ENCODE measurements around the gene TMEM42. TPM values are rescaled to one million over a fixed set of nuclear protein-coding genes. Genes with fewer than 3 reads are reported as not detected.

The TMEM42 gene
- total RNA-seq, 4 donors from 2014 or later = 20.7 to 40.4 (median 32.6) TPM

GRCh38 chr3:44831232-44831631 is 30.5 kb upstream of the TMEM42 start:
- DNase-seq (ENCODE audit: low spot score in 2 of 2) = no peak
- Histone ChIP-seq H3K36me3 (no peaks in the 10 kb centered on the region), H3K9me3 (no peaks in the 10 kb centered on the region), H3K27ac (no peak overlapping the region), H3K4me1 (no peaks in the 10 kb centered on the region), H3K27me3 (no peaks in the 10 kb centered on the region), H3K4me3 (no peak overlapping the region)
- 92 to 96% methylated on average over 5 of the region's 5 CpGs for WGBS, 2 donors
- no peak for TF ChIP-seq CTCF (IDR thresholded peaks at IDR 0.05)
- TF ChIP-seq POLR2A (IDR thresholded peaks at IDR 0.05) = no peak

GRCh38 chr3:44832032-44832431 is 29.7 kb upstream of the TMEM42 start:
- H3K27ac ChIP-seq = no peak overlapping the region
- 85 to 86% methylated on average over 1 of the region's 1 CpG for WGBS, 2 donors

GRCh38 chr3:44832965-44833364 is 28.7 kb upstream of the TMEM42 start:
- 96% methylated on average over 2 of the region's 2 CpGs for WGBS, 2 donors
- H3K36me3 ChIP-seq = no peaks in the 10 kb centered on the region
- TF ChIP-seq POLR2A (IDR thresholded peaks at IDR 0.05) (no peak), CTCF (IDR thresholded peaks at IDR 0.05) (no peak), EP300 (IDR thresholded peaks at IDR 0.05) (no peak)
- no peaks in the 10 kb centered on the region for H3K4me1 ChIP-seq
- H3K9me3 ChIP-seq = peaks cover 0 to 9% (median 3%) of the 10 kb centered on the region in 4 donors
- DNase-seq (ENCODE audit: low spot score in 2 of 2) = no peak
- no peaks in the 10 kb centered on the region for H3K27me3 ChIP-seq
- H3K27ac ChIP-seq = no peak overlapping the region
- no peak overlapping the region for H3K4me3 ChIP-seq

More at GRCh38 chr3:44832032-44832431, 29.7 kb upstream of the TMEM42 start:
- no peaks in the 10 kb centered on the region for H3K36me3 ChIP-seq
- no peaks in the 10 kb centered on the region for H3K27me3 ChIP-seq
- H3K4me3 ChIP-seq = no peak overlapping the region
- H3K9me3 ChIP-seq = peaks cover 0 to 7% (median 2%) of the 10 kb centered on the region in 4 donors
- no peak for DNase-seq (ENCODE audit: low spot score in 2 of 2)
- H3K4me1 ChIP-seq = no peaks in the 10 kb centered on the region
- TF ChIP-seq EP300 (IDR thresholded peaks at IDR 0.05) = no peak
- TF ChIP-seq POLR2A (IDR thresholded peaks at IDR 0.05) = no peak
- TF ChIP-seq CTCF (IDR thresholded peaks at IDR 0.05) = no peak

DNA sequence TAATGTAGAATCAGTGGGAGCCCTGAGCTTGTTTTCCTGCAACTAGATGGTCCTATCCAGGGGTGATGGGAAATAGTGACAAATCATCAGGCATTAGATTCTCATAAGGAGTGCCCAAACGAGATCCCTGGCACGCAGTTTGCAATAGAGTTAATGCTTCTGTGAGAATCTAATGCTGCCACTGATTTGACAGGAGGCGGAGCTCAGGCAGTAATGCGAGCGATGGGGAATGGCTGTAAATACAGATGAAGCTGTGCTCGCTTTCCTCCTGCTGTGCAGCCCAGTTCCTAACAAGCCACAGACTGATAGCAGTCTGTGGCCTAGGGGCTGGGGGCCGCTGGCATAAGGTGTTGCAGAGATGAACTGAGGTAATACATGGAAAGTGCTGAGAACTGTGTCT is 28.3 kb upstream of the TMEM42 start:
- no peaks in the 10 kb centered on the region for H3K4me1 ChIP-seq

GRCh38 chr3:44835684-44836083 is 26.0 kb upstream of the TMEM42 start:
- Histone ChIP-seq H3K4me3 (no peak overlapping the region), H3K9me3 (peaks cover 0 to 9% (median 3%) of the 10 kb centered on the region in 4 donors), H3K4me1 (no peaks in the 10 kb centered on the region), H3K27ac (no peak overlapping the region), H3K27me3 (no peaks in the 10 kb centered on the region), H3K36me3 (peaks cover 0 to 11% (median 0%) of the 10 kb centered on the region in 3 donors)
- no peak for DNase-seq (ENCODE audit: low spot score in 2 of 2)
- TF ChIP-seq POLR2A (IDR thresholded peaks at IDR 0.05) = no peak
- no peak for TF ChIP-seq EP300 (IDR thresholded peaks at IDR 0.05)
- TF ChIP-seq CTCF (IDR thresholded peaks at IDR 0.05) = no peak
- 98 to 99% methylated on average over 3 of the region's 3 CpGs for WGBS, 2 donors

More for the DNA sequence above, 28.3 kb upstream of the TMEM42 start:
- H3K9me3 ChIP-seq = peaks cover 0 to 9% (median 3%) of the 10 kb centered on the region in 4 donors
- no peak overlapping the region for H3K4me3 ChIP-seq
- WGBS, 2 donors = 81 to 91% methylated on average over 7 of the region's 7 CpGs
- no peak overlapping the region for H3K27ac ChIP-seq
- H3K36me3 ChIP-seq = peaks cover 0 to 3% (median 0%) of the 10 kb centered on the region in 3 donors
- TF ChIP-seq CTCF (IDR thresholded peaks at IDR 0.05) (no peak), EP300 (IDR thresholded peaks at IDR 0.05) (no peak), POLR2A (IDR thresholded peaks at IDR 0.05) (no peak)
- no peaks in the 10 kb centered on the region for H3K27me3 ChIP-seq
- DNase-seq (ENCODE audit: low spot score in 2 of 2) = no peak

Data from tibial nerve (tissue), 4 donors.